Activated T-cell treated with anti-CD3 and anti-CD28 coated beads, Interleukin-2, amount 50 U/mL, for 72 hours (primary cell): ENCODE results near the gene USP35. TPM values are rescaled to one million over a fixed set of nuclear protein-coding genes. Genes with fewer than 3 reads are reported as not detected.
A peak's percentile ranks its signal among the peaks of the same experiment; 100 is the strongest.

Experiments
- ATAC-seq, 2 donors: fragments of 150-1000 bp; cut with Tn5 transposase; replicated peaks in 1 of 2; 2 replicates each; pipeline ENCODE4 v1.10.0; 2021; ENCODE audit warnings: moderate library complexity in 2 of 2, mild to moderate bottlenecking in 1 of 2
- DNase-seq, 2 donors: peaks; one replicate each; pipeline ENCODE4 v3.0.0; 2021 to 2022; ENCODE audit warnings: mixed read lengths in 1 of 2
- H3K27ac Mint-ChIP-seq: one replicate; pipeline ENCODE4 v1.8.0; 2022; ENCODE audit warnings: mild to moderate bottlenecking, moderate library complexity, mixed read lengths
- H3K27me3 Mint-ChIP-seq: one replicate; pipeline ENCODE4 v1.8.0; 2022; ENCODE audit warnings: low read depth, mixed read lengths
- H3K36me3 Mint-ChIP-seq, 2 donors: one replicate each; pipeline ENCODE4 v1.8.0; 2022; ENCODE audit warnings: mixed read lengths in 2 of 2, mild to moderate bottlenecking in 1 of 2; ENCODE audit not compliant: insufficient read depth in 2 of 2
- H3K4me1 Mint-ChIP-seq: one replicate; pipeline ENCODE4 v1.8.0; 2022; ENCODE audit warnings: low read depth, mixed read lengths
- H3K4me3 Mint-ChIP-seq, 2 donors: one replicate each; pipeline ENCODE4 v1.8.0; 2022; ENCODE audit warnings: mild to moderate bottlenecking in 2 of 2, mixed read lengths in 2 of 2, moderate library complexity in 2 of 2
- H3K9me3 Mint-ChIP-seq, 2 donors: one replicate each; pipeline ENCODE4 v1.8.0; 2022; ENCODE audit warnings: mixed read lengths in 2 of 2
- total RNA-seq, 2 donors: library from RNA; stranded (reverse); gene quantifications; one replicate each; pipeline ENCODE4 v1.2.3, GENCODE V29; 2022

Gene USP35
- total RNA-seq, 2 donors from 2014 or later: 17.3 to 18.9 TPM

- no peaks in the 10 kb centered on the region for H3K27me3 Mint-ChIP-seq
- ATAC-seq (peak; percentile 7 to 13), DNase-seq (no peak)
- no peak overlapping the region for H3K27ac Mint-ChIP-seq
- peaks cover 8 to 11% of the 10 kb centered on the region in 2 donors for H3K36me3 Mint-ChIP-seq
- H3K4me1 Mint-ChIP-seq: peaks cover 19% of the 10 kb centered on the region
- H3K9me3 Mint-ChIP-seq: no peaks in the 10 kb centered on the region
- no peak overlapping the region for H3K4me3 Mint-ChIP-seq
Observed at GRCh38 chr11:78208257-78209165, 19.8 kb downstream of the USP35 start.

GRCh38 chr11:78209478-78209877, 20.8 kb downstream of the USP35 start:
- Mint-ChIP-seq H3K4me3 (no peak overlapping the region), H3K9me3 (no peaks in the 10 kb centered on the region), H3K27me3 (no peaks in the 10 kb centered on the region), H3K4me1 (peaks cover 16% of the 10 kb centered on the region), H3K36me3 (peaks cover 8 to 11% of the 10 kb centered on the region in 2 donors), H3K27ac (no peak overlapping the region)
- DNase-seq: no peak
- ATAC-seq: no peak

- Mint-ChIP-seq H3K27ac (no peak overlapping the region), H3K4me1 (peaks cover 11% of the 10 kb centered on the region), H3K36me3 (peaks cover 8 to 11% of the 10 kb centered on the region in 2 donors), H3K9me3 (no peaks in the 10 kb centered on the region), H3K27me3 (no peaks in the 10 kb centered on the region), H3K4me3 (no peak overlapping the region)
- ATAC-seq (peak in 1 of 2 donors; percentile 24), DNase-seq (no peak)
Observed at GRCh38 chr11:78210000-78210608, 21.4 kb downstream of the USP35 start.

GRCh38 chr11:78211565-78211964, 22.8 kb downstream of the USP35 start:
- DNase-seq: no peak
- ATAC-seq: no peak
- Mint-ChIP-seq H3K4me1 (peaks cover 7% of the 10 kb centered on the region), H3K27me3 (no peaks in the 10 kb centered on the region), H3K9me3 (no peaks in the 10 kb centered on the region), H3K36me3 (peaks cover 8 to 9% of the 10 kb centered on the region in 2 donors), H3K4me3 (no peak overlapping the region), H3K27ac (no peak overlapping the region)

GRCh38 chr11:78212586-78213371, 24.1 kb downstream of the USP35 start:
- peaks cover 10 to 13% of the 10 kb centered on the region in 2 donors for H3K36me3 Mint-ChIP-seq
- DNase-seq: no peak
- no peak for ATAC-seq
- H3K27me3 Mint-ChIP-seq: no peaks in the 10 kb centered on the region
- H3K4me3 Mint-ChIP-seq: no peak overlapping the region
- H3K4me1 Mint-ChIP-seq: peaks cover 12% of the 10 kb centered on the region
- H3K9me3 Mint-ChIP-seq: no peaks in the 10 kb centered on the region
- no peak overlapping the region for H3K27ac Mint-ChIP-seq

GRCh38 chr11:78213526-78214330, 25.0 kb downstream of the USP35 start:
- H3K27ac Mint-ChIP-seq: no peak overlapping the region
- DNase-seq: no peak
- H3K27me3 Mint-ChIP-seq: no peaks in the 10 kb centered on the region
- H3K9me3 Mint-ChIP-seq: no peaks in the 10 kb centered on the region
- no peak for ATAC-seq
- H3K4me1 Mint-ChIP-seq: peaks cover 12% of the 10 kb centered on the region
- H3K4me3 Mint-ChIP-seq: no peak overlapping the region
- H3K36me3 Mint-ChIP-seq: peaks cover 10 to 15% of the 10 kb centered on the region in 2 donors

- Mint-ChIP-seq H3K4me3 (no peak overlapping the region), H3K27me3 (no peaks in the 10 kb centered on the region), H3K36me3 (peaks cover 6 to 16% of the 10 kb centered on the region in 2 donors), H3K4me1 (peaks cover 12% of the 10 kb centered on the region), H3K9me3 (no peaks in the 10 kb centered on the region), H3K27ac (no peak overlapping the region)
- ATAC-seq: no peak
- no peak for DNase-seq
Observed at GRCh38 chr11:78214331-78215194, 25.8 kb downstream of the USP35 start.

- Mint-ChIP-seq H3K27ac (no peak overlapping the region), H3K9me3 (no peaks in the 10 kb centered on the region), H3K4me1 (peaks cover 26% of the 10 kb centered on the region), H3K4me3 (no peak overlapping the region), H3K36me3 (peaks cover 3 to 15% of the 10 kb centered on the region in 2 donors), H3K27me3 (no peaks in the 10 kb centered on the region)
- DNase-seq (no peak), ATAC-seq (no peak)
Observed at GRCh38 chr11:78216021-78216420, 27.3 kb downstream of the USP35 start.

- Mint-ChIP-seq H3K36me3 (peaks cover 7 to 9% of the 10 kb centered on the region in 2 donors), H3K4me1 (peaks cover 31% of the 10 kb centered on the region), H3K27me3 (no peaks in the 10 kb centered on the region), H3K9me3 (no peaks in the 10 kb centered on the region), H3K27ac (no peak overlapping the region), H3K4me3 (no peak overlapping the region)
- no peak for DNase-seq
- no peak for ATAC-seq
Observed at GRCh38 chr11:78216571-78217287, 28.0 kb downstream of the USP35 start.

GRCh38 chr11:78217650-78218541, 29.2 kb downstream of the USP35 start:
- Mint-ChIP-seq H3K36me3 (peaks cover 7% of the 10 kb centered on the region in 2 donors), H3K27me3 (no peaks in the 10 kb centered on the region), H3K9me3 (no peaks in the 10 kb centered on the region), H3K4me1 (peaks cover 26% of the 10 kb centered on the region), H3K4me3 (no peak overlapping the region), H3K27ac (no peak overlapping the region)
- DNase-seq (no peak), ATAC-seq (no peak)
